K562 (cell line): ENCODE measurements around the gene PALMD. TPM values are rescaled to one million over a fixed set of nuclear protein-coding genes. Genes with fewer than 3 reads are reported as not detected.

Source experiments
- ATAC-seq: fragments of 200-7000 bp; cut with Tn5 transposase; 3 replicates; pipeline ENCODE4 v1.9.1; 2020; ENCODE audit warnings: moderate library complexity
- BruUV-seq: library from RNA; stranded (reverse); fragments of 400-500 nt; replicated peaks from 2 replicates; lab custom pipeline; 2021; lab: Mats Ljungman, UMichigan
- CTCF ChIA-PET: fragments of 300-600 bp; formaldehyde crosslinking; extraction: SDS; loops from one replicate; lab custom pipeline; 2021; ENCODE audit warnings: low intra/inter-chr PET ratio; lab: Yijun Ruan, JAX
- POLR2A ChIA-PET: fragments of 300-600, 350-650 bp; sonication (Branson Sonifier 250); formaldehyde crosslinking; extraction: SDS; loops from one replicate; lab custom pipeline; 2021; ENCODE audit warnings: antibody characterized with exemption, inconsistent platforms; lab: Yijun Ruan, JAX
- DNase-seq, 4 experiments: peaks; one replicate each; pipeline versions ENCODE4 v3.0.0 to v3.0.0-alpha.2; 2011 to 2018; ENCODE audit warnings: low spot score in 3 of 4, mixed read lengths in 3 of 4; ENCODE audit errors: extremely low read depth in 1 of 4
- FAIRE-seq: peaks from 2 replicates; lab custom pipeline; 2011; peaks lifted over from hg19 to GRCh38; lab: Jason Lieb, UNC
- H2AFZ ChIP-seq: 2 replicates; pipeline ENCODE4 v1.6.0; 2011; ENCODE audit warnings: low read depth, low read length, control low read depth, inconsistent platforms
- H3K27ac ChIP-seq: fragments of 200-600 bp; 3 replicates; pipeline ENCODE4 v1.8.0; 2011; ENCODE audit warnings: low read depth, mild to moderate bottlenecking, control low read depth, inconsistent platforms, low read length, moderate library complexity, mixed read lengths; ENCODE audit errors: extremely low read depth
- H3K27me3 ChIP-seq, 2 experiments: fragments of 300-600 bp in 1 of 2; 2 replicates in 1 of 2; 3 replicates in 1 of 2; pipeline versions ENCODE4 v1.6.0 to v1.8.0; 2011; ENCODE audit warnings: inconsistent platforms in 2 of 2, low read length in 2 of 2, mild to moderate bottlenecking in 1 of 2, mixed read lengths in 1 of 2, moderate library complexity in 1 of 2; ENCODE audit not compliant: control insufficient read depth in 2 of 2, insufficient read depth in 2 of 2
- H3K36me3 ChIP-seq: fragments of 300-600 bp; 3 replicates; pipeline ENCODE4 v1.8.0; 2011; ENCODE audit warnings: mild to moderate bottlenecking, low read length, inconsistent platforms; ENCODE audit not compliant: control insufficient read depth, insufficient read depth
- H3K4me1 ChIP-seq, 2 experiments: fragments of 200-600 bp in 1 of 2; replicated peaks in 1 of 2; 2 replicates in 1 of 2; 3 replicates in 1 of 2; pipeline versions ENCODE4 v1.5.1 to v1.8.0; 2011; ENCODE audit warnings: inconsistent platforms in 2 of 2, low read length in 2 of 2, mild to moderate bottlenecking in 1 of 2, mixed read lengths in 1 of 2, moderate library complexity in 1 of 2; ENCODE audit not compliant: control insufficient read depth in 2 of 2, insufficient read depth in 2 of 2
- H3K4me2 ChIP-seq: 2 replicates; pipeline ENCODE4 v1.6.1; 2011; ENCODE audit warnings: low read length, control low read depth, inconsistent platforms, mixed read lengths; ENCODE audit not compliant: insufficient read depth
- H3K4me3 ChIP-seq: fragments of 200-600 bp; sonication (generic), shearing (Covaris generic); 2 replicates; pipeline ENCODE4 v1.5.1; 2016; ENCODE audit warnings: control low read depth, inconsistent platforms
- H3K79me2 ChIP-seq: fragments of 200-600 bp; 3 replicates; pipeline ENCODE4 v1.8.0; 2011; ENCODE audit warnings: low read length, inconsistent platforms; ENCODE audit not compliant: control insufficient read depth, insufficient read depth
- H3K9ac ChIP-seq, 2 experiments: 2 replicates each; pipeline versions ENCODE4 v1.6.0 to v1.6.1; 2011; ENCODE audit warnings: low read depth in 2 of 2, low read length in 2 of 2, control low read depth in 1 of 2, inconsistent platforms in 1 of 2, mild to moderate bottlenecking in 1 of 2, mixed read lengths in 1 of 2; ENCODE audit not compliant: insufficient read depth in 1 of 2
- H3K9me1 ChIP-seq: one replicate; pipeline ENCODE4 v1.6.0; 2011; ENCODE audit warnings: inconsistent platforms, mild to moderate bottlenecking, low read length, moderate library complexity; ENCODE audit not compliant: control insufficient read depth, insufficient read depth
- H3K9me3 ChIP-seq: replicated peaks from 2 replicates; pipeline ENCODE4 v1.5.1; 2011; ENCODE audit warnings: low read depth, low read length, inconsistent platforms; ENCODE audit not compliant: control insufficient read depth, insufficient read depth
- H4K20me1 ChIP-seq: replicated peaks from 2 replicates; pipeline ENCODE4 v1.6.1; 2011; ENCODE audit warnings: low read length, inconsistent platforms, mixed read lengths; ENCODE audit not compliant: control insufficient read depth, insufficient read depth
- ATF4 ChIP-seq: fragments of 450-650 bp; formaldehyde crosslinking; IDR thresholded peaks from 2 replicates; pipeline ENCODE4 v1.4.0; 2022; ENCODE audit warnings: mild to moderate bottlenecking, moderate library complexity
- ILF3 ChIP-seq: fragments of 450-650 bp; IDR thresholded peaks from 2 replicates; pipeline ENCODE4 v1.6.1; 2018; ENCODE audit warnings: antibody characterized with exemption, mild to moderate bottlenecking, moderate library complexity, borderline replicate concordance
- KLF13 ChIP-seq: fragments of 450-650 bp; IDR thresholded peaks from 2 replicates; pipeline ENCODE4 v1.6.1; 2016; ENCODE audit warnings: missing genetic modification characterization, low read depth, mild to moderate bottlenecking, missing compliant biosample characterization, moderate library complexity, borderline replicate concordance
- MAFF ChIP-seq: IDR thresholded peaks from 2 replicates; pipeline ENCODE4 v1.6.1; 2012; ENCODE audit warnings: low read length, improper control_type of control experiment
- MAFK ChIP-seq: IDR thresholded peaks from 2 replicates; pipeline ENCODE4 v1.6.1; 2011; ENCODE audit warnings: low read length, improper control_type of control experiment
- POLR2AphosphoS2 ChIP-seq: IDR thresholded peaks from 2 replicates; pipeline ENCODE4 v1.6.1; 2012; ENCODE audit warnings: low read length, improper control_type of control experiment
- ZNF445 ChIP-seq: fragments of 250-450 bp; sonication (Bioruptor Pico); IDR thresholded peaks from 2 replicates; pipeline ENCODE4 v1.4.0; 2020; ENCODE audit warnings: low read depth, mild to moderate bottlenecking, moderate library complexity
- ZNF609 ChIP-seq: sonication (generic); formaldehyde crosslinking; IDR thresholded peaks from 2 replicates; pipeline ENCODE4 v1.8.1; 2023; ENCODE audit warnings: missing genetic modification reagents, mild to moderate bottlenecking, borderline replicate concordance
- WGBS: fragments of 100-300 bp; shearing (Covaris generic); methylation state at CpG from one replicate; pipeline ENCODE4 v1.1.6; 2016; ENCODE audit warnings: low coverage, mixed read lengths; ENCODE audit not compliant: insufficient coverage; ENCODE audit errors: missing lambda C conversion rate; 5-methylcytosine and 5-hydroxymethylcytosine counted together
- in situ Hi-C: fragments of 300-500 bp; cut with MboI; formaldehyde crosslinking; loops from 4 replicates; pipeline ENCODE4 v1.15.0; 2018; ENCODE audit warnings: inconsistent platforms, mixed read lengths
- intact Hi-C: fragments of 100-400 bp; cut with micrococcal nuclease; formaldehyde crosslinking; loops from 2 replicates; pipeline ENCODE4 v1.14.2; 2022
- polyA plus RNA-seq, 8 experiments: library from polyadenylated mRNA; depleted of rRNA in 4 of 8; stranded (reverse) in 5 of 8; unstranded in 3 of 8; fragments of >200 nt; fragmentation: Nextera tagmentation in 2 of 8; fragmentation: Illumina TruSeq in 1 of 8; extraction: Ambion mirVana in 2 of 8; extraction: Trizol in 1 of 8; gene quantifications; 2 replicates each; pipeline versions ENCODE4 v1.2.1 to v1.2.3, GENCODE V29; 2011 to 2014; ENCODE audit warnings: inconsistent platforms in 1 of 8, missing spikeins in 1 of 8
- total RNA-seq, 7 experiments: library from RNA; depleted of rRNA in 6 of 7; stranded (reverse); fragments of >200 nt in 6 of 7; fragmentation: Illumina TruSeq in 2 of 7; extraction: Trizol in 2 of 7; gene quantifications; 2 replicates each; pipeline versions ENCODE4 v1.2.1 to v1.2.3, GENCODE V29; 2011 to 2021; ENCODE audit warnings: low replicate concordance in 1 of 7
- TF ChIP-seq, protein P1 (sequence below): sonication (generic); formaldehyde crosslinking; IDR thresholded peaks from 2 replicates; pipeline ENCODE4 v1.8.1; 2023; ENCODE audit warnings: mild to moderate bottlenecking, missing genetic modification reagents
- TF ChIP-seq, protein P2 (sequence below): fragments of 250-450 bp; sonication (Bioruptor Pico); IDR thresholded peaks from 2 replicates; pipeline ENCODE4 v1.5.0; 2021

PALMD gene
- total and polyA plus RNA-seq, 9 of the 15 experiments (the other 6 are each of a cell fraction or from before 2014, with no cell fraction given): 2.7 to 13.5 (median 5.4) TPM

- FAIRE-seq: no peak
- in situ Hi-C loops: no loop called here
- ChIA-PET POLR2A (no interaction called here), CTCF (no interaction called here)
- no peaks in the 10 kb centered on the region for H3K79me2 ChIP-seq
- H2AFZ ChIP-seq: no peak overlapping the region
- no peaks in the 10 kb centered on the region for H4K20me1 ChIP-seq
- no peaks in the 10 kb centered on the region for H3K9me1 ChIP-seq
- H3K36me3 ChIP-seq: no peaks in the 10 kb centered on the region
- 28% methylated on average over 4 of the region's 4 CpGs for WGBS
- H3K9me3 ChIP-seq: no peaks in the 10 kb centered on the region
- no peak overlapping the region for H3K4me2 ChIP-seq
- intact Hi-C loops: no loop called here
- no peak for ATAC-seq
- no peak overlapping the region for H3K27ac ChIP-seq
- H3K27me3 ChIP-seq: no peaks in the 10 kb centered on the region
- H3K4me1 ChIP-seq: no peaks in the 10 kb centered on the region
- no peak overlapping the region for H3K4me3 ChIP-seq
- no TSS peak for BruUV-seq
- no peak overlapping the region for H3K9ac ChIP-seq
- DNase-seq: no peak
- TF ChIP-seq, protein P1, sequence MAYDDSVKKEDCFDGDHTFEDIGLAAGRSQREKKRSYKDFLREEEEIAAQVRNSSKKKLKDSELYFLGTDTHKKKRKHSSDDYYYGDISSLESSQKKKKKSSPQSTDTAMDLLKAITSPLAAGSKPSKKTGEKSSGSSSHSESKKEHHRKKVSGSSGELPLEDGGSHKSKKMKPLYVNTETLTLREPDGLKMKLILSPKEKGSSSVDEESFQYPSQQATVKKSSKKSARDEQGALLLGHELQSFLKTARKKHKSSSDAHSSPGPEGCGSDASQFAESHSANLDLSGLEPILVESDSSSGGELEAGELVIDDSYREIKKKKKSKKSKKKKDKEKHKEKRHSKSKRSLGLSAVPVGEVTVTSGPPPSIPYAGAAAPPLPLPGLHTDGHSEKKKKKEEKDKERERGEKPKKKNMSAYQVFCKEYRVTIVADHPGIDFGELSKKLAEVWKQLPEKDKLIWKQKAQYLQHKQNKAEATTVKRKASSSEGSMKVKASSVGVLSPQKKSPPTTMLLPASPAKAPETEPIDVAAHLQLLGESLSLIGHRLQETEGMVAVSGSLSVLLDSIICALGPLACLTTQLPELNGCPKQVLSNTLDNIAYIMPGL (CRISPR knock-in tag): no peak
- TF ChIP-seq ILF3 (no peak), MAFK (no peak), ZNF445 (no peak), POLR2AphosphoS2 (no peak), ATF4 (no peak), ZNF609 (no peak), MAFF (no peak), KLF13 (tag) (no peak)
- TF ChIP-seq, protein P2, sequence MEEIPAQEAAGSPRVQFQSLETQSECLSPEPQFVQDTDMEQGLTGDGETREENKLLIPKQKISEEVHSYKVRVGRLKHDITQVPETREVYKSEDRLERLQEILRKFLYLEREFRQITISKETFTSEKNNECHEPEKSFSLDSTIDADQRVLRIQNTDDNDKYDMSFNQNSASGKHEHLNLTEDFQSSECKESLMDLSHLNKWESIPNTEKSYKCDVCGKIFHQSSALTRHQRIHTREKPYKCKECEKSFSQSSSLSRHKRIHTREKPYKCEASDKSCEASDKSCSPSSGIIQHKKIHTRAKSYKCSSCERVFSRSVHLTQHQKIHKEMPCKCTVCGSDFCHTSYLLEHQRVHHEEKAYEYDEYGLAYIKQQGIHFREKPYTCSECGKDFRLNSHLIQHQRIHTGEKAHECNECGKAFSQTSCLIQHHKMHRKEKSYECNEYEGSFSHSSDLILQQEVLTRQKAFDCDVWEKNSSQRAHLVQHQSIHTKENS (CRISPR knock-in tag): no peak
Measured at GRCh38 chr1:99669376-99669775, 23.5 kb downstream of the PALMD start.
